K562 (cell line): Measurements from ENCODE around the gene NUCKS1. TPM values are rescaled to one million over a fixed set of nuclear protein-coding genes. Genes with fewer than 3 reads are reported as not detected.

Experiments
- CTCFL ChIP-seq: IDR thresholded peaks from 2 replicates; pipeline ENCODE4 v1.6.1; 2011; ENCODE audit warnings: borderline replicate concordance, low read depth, mild to moderate bottlenecking, moderate library complexity, low read length; ENCODE audit not compliant: insufficient read depth, poor library complexity, severe bottlenecking
- ELF1 ChIP-seq: fragments of 200-800 bp; sonication (Bioruptor generic); IDR thresholded peaks from 2 replicates; pipeline ENCODE4 v1.6.1; 2016; ENCODE audit warnings: missing genetic modification characterization, missing compliant biosample characterization
- ETV6 ChIP-seq, 3 experiments: fragments of 150-350 bp in 1 of 3; sonication (generic) in 1 of 3; formaldehyde crosslinking in 1 of 3; IDR thresholded peaks; 2 replicates each; pipeline versions ENCODE4 v1.6.1 to v1.8.0; 2014 to 2022; ENCODE audit warnings: borderline replicate concordance in 2 of 3, low read depth in 2 of 3, antibody characterized with exemption in 1 of 3, low read length in 1 of 3, mild to moderate bottlenecking in 1 of 3, missing genetic modification reagents in 1 of 3
- EZH2 ChIP-seq: IDR thresholded peaks from 2 replicates; pipeline ENCODE4 v1.6.1; 2012; ENCODE audit warnings: low read depth, mild to moderate bottlenecking, inconsistent platforms, low read length, borderline replicate concordance
- GTF2F1 ChIP-seq: IDR thresholded peaks from 2 replicates; pipeline ENCODE4 v1.6.1; 2011; ENCODE audit warnings: low read depth, low read length, improper control_type of control experiment
- HSF4 ChIP-seq: fragments of 250-450 bp; sonication (Bioruptor Pico); IDR thresholded peaks from 2 replicates; pipeline ENCODE4 v2.1.2; 2022; ENCODE audit warnings: mild to moderate bottlenecking, moderate library complexity, borderline replicate concordance
- KLF10 ChIP-seq: fragments of 250-450 bp; sonication (Bioruptor Pico); IDR thresholded peaks from 2 replicates; pipeline ENCODE4 v1.6.1; 2021; ENCODE audit warnings: matching md5 sums
- MCM3 ChIP-seq: fragments of 450-650 bp; IDR thresholded peaks from 2 replicates; pipeline ENCODE4 v1.6.1; 2016
- NR2C2 ChIP-seq, 2 experiments: fragments of 200-800 bp in 1 of 2; sonication (Bioruptor generic) in 1 of 2; sonication (generic) in 1 of 2; formaldehyde crosslinking in 1 of 2; IDR thresholded peaks; 2 replicates each; pipeline versions ENCODE4 v1.6.1 to v1.8.0; 2016 to 2022; ENCODE audit warnings: mild to moderate bottlenecking in 1 of 2, missing compliant biosample characterization in 1 of 2, missing genetic modification characterization in 1 of 2, missing genetic modification reagents in 1 of 2
- PRPF4 ChIP-seq: fragments of 200-400 bp; formaldehyde crosslinking; IDR thresholded peaks from one replicate; pipeline ENCODE4 v1.6.1; 2017; ENCODE audit warnings: low read length, low read depth, mild to moderate bottlenecking; ENCODE audit not compliant: insufficient read depth, poor library complexity, severe bottlenecking
- RBFOX2 ChIP-seq: fragments of 200-400 bp; formaldehyde crosslinking; IDR thresholded peaks from 2 replicates; pipeline ENCODE4 v1.6.1; 2017; ENCODE audit warnings: low read depth, mild to moderate bottlenecking, low read length, moderate library complexity
- SETDB1 ChIP-seq: IDR thresholded peaks from one replicate; pipeline ENCODE4 v1.6.1; 2012; ENCODE audit warnings: low read length, control low read depth, inconsistent platforms
- TBP ChIP-seq: optimal IDR thresholded peaks from 2 replicates; pipeline ENCODE3; 2011; ENCODE audit warnings: low read depth, low read length, improper control_type of control experiment
- ZNF134 ChIP-seq: fragments of 250-450 bp; sonication (Bioruptor Pico); conservative IDR thresholded peaks from 2 replicates; pipeline ENCODE4 v1.4.0; 2020
- ZNF395 ChIP-seq: fragments of 200-800 bp; sonication (Bioruptor generic); IDR thresholded peaks from 2 replicates; pipeline ENCODE4 v1.6.1; 2017; ENCODE audit warnings: missing genetic modification characterization, missing compliant biosample characterization
- ZNF584 ChIP-seq: fragments of 200-800 bp; sonication (Bioruptor generic); IDR thresholded peaks from 2 replicates; pipeline ENCODE4 v1.6.1; 2016; ENCODE audit warnings: low read depth, mild to moderate bottlenecking, missing genetic modification characterization, missing compliant biosample characterization
- ZNF696 ChIP-seq: fragments of 250-450 bp; sonication (Bioruptor Pico); conservative IDR thresholded peaks from 2 replicates; pipeline ENCODE4 v1.4.0; 2020; ENCODE audit warnings: mild to moderate bottlenecking, moderate library complexity
- ZNF830 ChIP-seq: fragments of 250-450 bp; sonication (Bioruptor Pico); IDR thresholded peaks from 2 replicates; pipeline ENCODE4 v1.5.0; 2021; ENCODE audit warnings: mild to moderate bottlenecking
- polyA plus RNA-seq, 8 experiments: library from polyadenylated mRNA; depleted of rRNA in 4 of 8; stranded (reverse) in 5 of 8; unstranded in 3 of 8; fragments of >200 nt; fragmentation: Nextera tagmentation in 2 of 8; fragmentation: Illumina TruSeq in 1 of 8; extraction: Ambion mirVana in 2 of 8; extraction: Trizol in 1 of 8; gene quantifications; 2 replicates each; pipeline versions ENCODE4 v1.2.1 to v1.2.3, GENCODE V29; 2011 to 2014; ENCODE audit warnings: inconsistent platforms in 1 of 8, missing spikeins in 1 of 8
- total RNA-seq, 7 experiments: library from RNA; depleted of rRNA in 6 of 7; stranded (reverse); fragments of >200 nt in 6 of 7; fragmentation: Illumina TruSeq in 2 of 7; extraction: Trizol in 2 of 7; gene quantifications; 2 replicates each; pipeline versions ENCODE4 v1.2.1 to v1.2.3, GENCODE V29; 2011 to 2021; ENCODE audit warnings: low replicate concordance in 1 of 7
- TF ChIP-seq, protein P1 (sequence below): sonication (generic); formaldehyde crosslinking; IDR thresholded peaks from 2 replicates; pipeline ENCODE4 v1.8.0; 2022; ENCODE audit warnings: mild to moderate bottlenecking, missing genetic modification reagents, borderline replicate concordance

Gene NUCKS1
- total and polyA plus RNA-seq, 9 of the 15 experiments (the other 6 are each of a cell fraction or from before 2014, with no cell fraction given) = 66.7 to 244 (median 149) TPM

DNA sequence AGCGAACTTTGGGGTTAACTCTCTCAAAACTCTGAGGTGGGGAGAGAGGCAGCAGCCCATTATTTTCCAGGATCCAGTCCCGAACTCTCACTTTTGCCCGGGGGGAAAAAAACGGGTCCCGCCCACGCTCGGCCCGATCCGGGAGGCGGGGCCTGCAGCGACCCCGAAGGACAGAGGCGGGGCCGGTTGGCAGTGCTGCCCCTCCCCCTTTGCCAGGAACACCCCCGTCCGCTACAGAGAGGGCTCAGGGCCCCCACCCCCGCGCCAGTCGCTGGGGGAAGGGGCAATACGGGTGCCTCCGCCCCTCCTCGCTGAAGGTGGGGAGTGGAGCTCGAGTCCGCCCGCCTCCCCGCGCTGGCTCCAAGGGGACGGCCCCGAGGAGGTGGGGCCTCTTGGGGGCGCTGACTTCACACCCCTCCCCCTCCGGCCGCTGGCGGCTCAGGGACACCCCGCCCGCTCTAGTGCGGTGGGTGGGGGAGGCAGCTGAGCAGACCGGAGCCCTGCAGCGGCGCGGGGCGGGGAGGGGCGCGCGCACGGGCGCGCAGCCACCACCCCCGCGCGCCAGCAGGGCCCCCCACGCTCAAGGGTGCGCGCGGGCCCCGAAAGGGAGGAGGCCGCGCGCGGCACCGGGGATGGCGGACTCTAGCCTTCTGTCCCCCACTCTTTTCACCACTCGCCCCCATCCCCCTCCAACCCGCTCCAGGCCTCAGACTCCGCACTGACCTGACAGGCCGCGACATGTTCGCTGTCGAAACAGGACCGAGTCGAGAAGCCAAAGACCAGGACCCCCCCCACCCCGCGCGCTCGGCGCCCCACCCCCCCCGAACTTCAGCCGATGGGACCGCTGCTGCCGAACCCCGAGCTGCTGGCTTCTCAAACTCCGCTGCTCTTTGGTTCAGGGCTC lies 496 bp downstream of the NUCKS1 start (continued):
- TF ChIP-seq CTCFL (no peak), ETV6 (IDR thresholded peaks at IDR 0.05; ENCODE audit: borderline replicate concordance in 1 of 2, low read depth in 2 of 2, low read length in 1 of 2) (peak in 1 of 2 experiments; percentile 15; a peak in 1 of 4 replicates), ETV6 (CRISPR knock-in tag; IDR thresholded peaks at IDR 0.05; ENCODE audit: borderline replicate concordance) (no peak), HSF4 (CRISPR knock-in tag) (no peak), ZNF395 (CRISPR knock-in tag) (peak; percentile 91; the same call in 1 of the 2 replicates), RBFOX2 (peak; percentile 95), ELF1 (0 out of 2 replicates have a peak, but pooled peaks have one; percentile 22), GTF2F1 (no peak), ZNF830 (CRISPR knock-in tag) (peak; percentile 70), ZNF584 (CRISPR knock-in tag) (no peak), TBP (peak; percentile 51), NR2C2 (CRISPR knock-in tag; IDR thresholded peaks at IDR 0.05) (no peak), NR2C2 (tag; IDR thresholded peaks at IDR 0.05) (peak; percentile 76; the same call in 1 of the 2 replicates), ZNF696 (CRISPR knock-in tag) (no peak), MCM3 (no peak), ZNF134 (no peak), KLF10 (CRISPR knock-in tag) (no peak), PRPF4 (peak; percentile 92), SETDB1 (no peak), EZH2 (no peak)
- TF ChIP-seq, protein P1, sequence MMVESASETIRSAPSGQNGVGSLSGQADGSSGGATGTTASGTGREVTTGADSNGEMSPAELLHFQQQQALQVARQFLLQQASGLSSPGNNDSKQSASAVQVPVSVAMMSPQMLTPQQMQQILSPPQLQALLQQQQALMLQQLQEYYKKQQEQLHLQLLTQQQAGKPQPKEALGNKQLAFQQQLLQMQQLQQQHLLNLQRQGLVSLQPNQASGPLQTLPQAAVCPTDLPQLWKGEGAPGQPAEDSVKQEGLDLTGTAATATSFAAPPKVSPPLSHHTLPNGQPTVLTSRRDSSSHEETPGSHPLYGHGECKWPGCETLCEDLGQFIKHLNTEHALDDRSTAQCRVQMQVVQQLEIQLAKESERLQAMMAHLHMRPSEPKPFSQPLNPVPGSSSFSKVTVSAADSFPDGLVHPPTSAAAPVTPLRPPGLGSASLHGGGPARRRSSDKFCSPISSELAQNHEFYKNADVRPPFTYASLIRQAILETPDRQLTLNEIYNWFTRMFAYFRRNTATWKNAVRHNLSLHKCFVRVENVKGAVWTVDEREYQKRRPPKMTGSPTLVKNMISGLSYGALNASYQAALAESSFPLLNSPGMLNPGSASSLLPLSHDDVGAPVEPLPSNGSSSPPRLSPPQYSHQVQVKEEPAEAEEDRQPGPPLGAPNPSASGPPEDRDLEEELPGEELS (CRISPR knock-in tag) = peak; percentile 76; the same call in 1 of the 2 replicates
